Testis (tissue), 3 donors: ENCODE measurements around the gene TCEANC. TPM values are rescaled to one million over a fixed set of nuclear protein-coding genes. Genes with fewer than 3 reads are reported as not detected.
"Not testable (repeated sequence)": the region's sequence is repeated elsewhere in the genome, so short reads cannot be mapped to it uniquely, and the experiment has no call there.

Experiments
- DNase-seq: peaks from one replicate; pipeline ENCODE4 v3.0.0-alpha.2; 2019
- H3K27ac ChIP-seq, 2 donors: fragments of 200-600 bp; sonication (generic); one replicate each; pipeline ENCODE4 v1.5.1; 2019
- H3K27me3 ChIP-seq: fragments of 200-600 bp; sonication (generic); one replicate; pipeline ENCODE4 v1.5.1; 2019
- H3K36me3 ChIP-seq: fragments of 200-600 bp; sonication (generic); one replicate; pipeline ENCODE4 v1.5.1; 2017; ENCODE audit warnings: low read depth; ENCODE audit errors: missing control alignments
- H3K4me1 ChIP-seq: fragments of 200-600 bp; sonication (generic); one replicate; pipeline ENCODE4 v1.5.1; 2019
- H3K4me3 ChIP-seq, 2 donors: fragments of 200-600 bp; sonication (generic); one replicate each; pipeline ENCODE4 v1.5.1; 2017 to 2019
- H3K9me3 ChIP-seq: fragments of 200-600 bp; sonication (generic); one replicate; pipeline ENCODE4 v1.5.1; 2017
- POLR2A ChIP-seq: fragments of 450-650 bp; IDR thresholded peaks from one replicate; pipeline ENCODE4 v1.6.1; 2017; ENCODE audit warnings: antibody characterized with exemption, mild to moderate bottlenecking, moderate library complexity
- WGBS, 2 donors: methylation state at CpG; one replicate each; pipeline ENCODE4 v1.1.5; 2018; 5-methylcytosine and 5-hydroxymethylcytosine counted together
- intact Hi-C: fragments of 100-400 bp; cut with DNase I; formaldehyde crosslinking; loops from one replicate; pipeline ENCODE4 v1.15.1; 2023; ENCODE audit warnings: low total_unique reads
- polyA plus RNA-seq: library from polyadenylated mRNA; stranded (reverse); fragments of 350-450 nt; fragmentation: Illumina TruSeq; extraction: RNeasy Lipid Tissue Mini Kit (QIAGEN cat#74804); gene quantifications from one replicate; pipeline ENCODE4 v1.2.3, GENCODE V29; 2014; ENCODE audit warnings: low read depth, low replicate concordance; ENCODE audit not compliant: insufficient read depth
- total RNA-seq, 2 donors: library from RNA; depleted of rRNA; stranded (reverse); fragments of >200 nt; gene quantifications; one replicate each; pipeline ENCODE4 v1.2.3, GENCODE V29; 2016
- TF ChIP-seq, protein P1 (sequence below), 3 experiments: fragments of 450-650 bp in 2 of 3; fragments of 200-600 bp in 1 of 3; sonication (generic) in 1 of 3; IDR thresholded peaks; one replicate each; pipeline ENCODE4 v1.5.1; 2016 to 2019; ENCODE audit warnings: antibody characterized with exemption in 3 of 3, mild to moderate bottlenecking in 2 of 3, moderate library complexity in 1 of 3

The TCEANC gene
- total and polyA plus RNA-seq, 3 donors from 2014 or later: 2.1 to 5.6 (median 4.8) TPM

DNA sequence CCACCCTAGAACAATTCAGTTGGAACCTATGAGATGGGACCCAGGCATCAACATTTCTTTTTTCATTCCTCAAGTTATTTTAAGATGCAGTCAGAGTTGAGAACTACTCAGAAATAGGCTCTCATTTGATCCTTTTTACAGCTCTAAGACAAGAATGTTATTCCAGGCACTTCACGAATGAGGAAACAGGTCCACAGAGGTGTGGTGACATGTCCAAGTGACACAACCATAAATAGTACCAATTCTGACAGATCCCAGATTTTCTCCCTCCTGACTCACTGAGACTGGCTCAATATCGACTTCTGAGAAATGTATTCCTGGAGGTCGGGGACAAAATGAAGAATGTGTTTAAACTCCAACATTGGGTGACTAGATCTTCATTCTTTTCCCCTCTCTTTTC, 11.1 kb downstream of the TCEANC start:
- Histone ChIP-seq H3K27ac (no peak overlapping the region), H3K4me1 (no peaks in the 10 kb centered on the region), H3K9me3 (no peaks in the 10 kb centered on the region), H3K4me3 (no peak overlapping the region), H3K36me3 (no peaks in the 10 kb centered on the region), H3K27me3 (no peaks in the 10 kb centered on the region)
- 88 to 94% methylated on average over 3 of the region's 3 CpGs for WGBS, 2 donors
- intact Hi-C loops: no loop called here
- no peak for TF ChIP-seq POLR2A
- DNase-seq: no peak

DNA sequence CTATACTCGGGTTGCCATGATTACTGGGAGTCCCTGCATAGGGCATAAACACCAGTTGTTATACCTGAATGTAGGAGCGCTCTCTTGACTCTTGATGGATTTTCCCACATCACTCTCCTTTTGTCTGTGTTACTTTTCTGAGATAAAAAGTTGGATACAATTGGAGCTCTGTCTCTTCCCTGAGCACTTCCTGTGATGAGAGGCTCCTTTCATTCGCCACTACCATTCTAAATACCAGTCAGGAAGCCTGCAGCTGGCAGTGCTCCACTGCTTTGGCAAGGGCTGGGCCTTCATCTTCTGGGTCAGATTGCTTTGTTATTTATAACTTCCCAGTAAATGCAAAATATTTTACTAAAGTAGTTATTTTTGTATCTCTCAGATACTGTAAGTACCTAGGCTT, 13.9 kb downstream of the TCEANC start:
- H3K36me3 ChIP-seq: no peaks in the 10 kb centered on the region
- H3K27me3 ChIP-seq: no peaks in the 10 kb centered on the region
- no peak overlapping the region for H3K27ac ChIP-seq
- intact Hi-C loops: no loop called here
- no peaks in the 10 kb centered on the region for H3K4me1 ChIP-seq
- H3K9me3 ChIP-seq: no peaks in the 10 kb centered on the region
- peak; percentile 71 for DNase-seq
- TF ChIP-seq POLR2A: no peak
- 70 to 78% methylated on average over 3 of the region's 3 CpGs for WGBS, 2 donors
- no peak overlapping the region for H3K4me3 ChIP-seq

DNA sequence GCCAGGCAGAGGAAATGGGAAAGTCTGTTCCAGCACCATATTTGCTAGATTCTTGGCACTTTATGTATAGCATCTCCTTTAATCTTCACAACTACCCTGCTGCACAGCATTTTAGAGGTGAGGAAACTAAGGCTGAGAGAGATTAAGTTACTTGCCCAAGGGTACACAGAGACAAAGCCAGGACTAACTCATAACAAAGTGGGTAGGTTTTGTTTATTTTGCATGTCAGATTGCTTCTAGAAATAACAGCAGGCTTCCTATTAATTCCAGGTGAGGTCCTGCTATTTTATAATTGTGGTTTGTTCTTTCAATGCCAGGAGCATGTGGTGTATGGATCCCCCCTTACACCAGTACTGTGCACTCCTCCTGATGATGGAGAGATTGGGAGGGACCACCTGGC, 15.0 kb downstream of the TCEANC start:
- no peak overlapping the region for H3K27ac ChIP-seq
- no peak for TF ChIP-seq POLR2A
- TF ChIP-seq, protein P1, sequence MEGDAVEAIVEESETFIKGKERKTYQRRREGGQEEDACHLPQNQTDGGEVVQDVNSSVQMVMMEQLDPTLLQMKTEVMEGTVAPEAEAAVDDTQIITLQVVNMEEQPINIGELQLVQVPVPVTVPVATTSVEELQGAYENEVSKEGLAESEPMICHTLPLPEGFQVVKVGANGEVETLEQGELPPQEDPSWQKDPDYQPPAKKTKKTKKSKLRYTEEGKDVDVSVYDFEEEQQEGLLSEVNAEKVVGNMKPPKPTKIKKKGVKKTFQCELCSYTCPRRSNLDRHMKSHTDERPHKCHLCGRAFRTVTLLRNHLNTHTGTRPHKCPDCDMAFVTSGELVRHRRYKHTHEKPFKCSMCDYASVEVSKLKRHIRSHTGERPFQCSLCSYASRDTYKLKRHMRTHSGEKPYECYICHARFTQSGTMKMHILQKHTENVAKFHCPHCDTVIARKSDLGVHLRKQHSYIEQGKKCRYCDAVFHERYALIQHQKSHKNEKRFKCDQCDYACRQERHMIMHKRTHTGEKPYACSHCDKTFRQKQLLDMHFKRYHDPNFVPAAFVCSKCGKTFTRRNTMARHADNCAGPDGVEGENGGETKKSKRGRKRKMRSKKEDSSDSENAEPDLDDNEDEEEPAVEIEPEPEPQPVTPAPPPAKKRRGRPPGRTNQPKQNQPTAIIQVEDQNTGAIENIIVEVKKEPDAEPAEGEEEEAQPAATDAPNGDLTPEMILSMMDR (IDR thresholded peaks at IDR 0.05): no peak
- H3K4me3 ChIP-seq: no peak overlapping the region
- no peaks in the 10 kb centered on the region for H3K4me1 ChIP-seq
- H3K27me3 ChIP-seq: no peaks in the 10 kb centered on the region
- no peaks in the 10 kb centered on the region for H3K9me3 ChIP-seq
- no peaks in the 10 kb centered on the region for H3K36me3 ChIP-seq
- intact Hi-C loops: no loop called here
- DNase-seq: no peak

DNA sequence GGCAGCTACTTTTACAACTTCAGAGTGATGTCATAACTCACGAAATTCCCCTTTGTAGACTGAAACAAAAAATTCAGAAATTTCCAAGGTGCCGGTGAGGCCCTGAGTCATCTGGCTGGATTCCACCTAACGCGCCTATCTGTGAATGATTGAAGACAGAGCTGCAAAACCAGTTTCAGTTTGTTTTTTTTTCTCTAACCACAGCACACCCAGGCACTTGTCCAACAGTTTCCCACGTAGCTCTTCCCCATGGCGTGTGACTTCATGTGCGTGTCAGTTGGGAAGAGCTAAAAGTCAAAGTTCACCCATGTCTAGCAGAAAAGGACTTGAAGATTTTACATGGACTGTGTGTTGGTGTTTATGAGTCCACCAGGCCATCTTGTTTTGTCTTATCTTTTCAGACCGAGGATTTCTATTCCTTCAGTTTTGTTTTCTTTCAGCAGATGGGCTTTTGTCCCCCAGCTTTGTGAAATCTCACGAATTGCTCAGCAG, 16.4 kb downstream of the TCEANC start:
- Histone ChIP-seq H3K4me1 (no peaks in the 10 kb centered on the region), H3K27ac (no peak overlapping the region), H3K36me3 (no peaks in the 10 kb centered on the region), H3K27me3 (no peaks in the 10 kb centered on the region), H3K9me3 (no peaks in the 10 kb centered on the region), H3K4me3 (no peak overlapping the region)
- peak; percentile 48 for DNase-seq
- TF ChIP-seq POLR2A: no peak
- intact Hi-C loops: no loop called here
- 32 to 41% methylated on average over 6 to 9 of the region's 9 CpGs for WGBS, 2 donors

DNA sequence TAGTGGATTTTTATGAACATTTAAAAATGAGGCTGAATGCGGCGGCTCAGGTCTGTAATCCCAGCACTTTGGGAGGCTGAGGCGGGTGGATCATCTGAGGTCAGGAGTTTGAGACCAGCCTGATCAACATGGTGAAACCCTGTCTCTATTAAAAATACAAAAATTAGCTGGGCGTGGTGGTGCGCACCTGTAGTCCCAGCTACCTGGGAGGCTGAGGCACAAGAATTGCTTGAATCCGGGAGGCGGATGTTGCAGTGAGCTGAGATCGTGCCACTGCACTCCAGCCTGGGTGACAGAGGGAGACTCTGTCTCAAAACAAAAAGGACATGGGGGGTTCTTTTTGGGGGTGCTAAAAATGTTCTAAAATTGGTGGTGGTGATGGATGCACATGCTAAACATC, 16.8 kb downstream of the TCEANC start:
- intact Hi-C loops, H3K27ac ChIP-seq, H3K27me3 ChIP-seq, H3K9me3 ChIP-seq, H3K4me3 ChIP-seq, H3K36me3 ChIP-seq, DNase-seq, H3K4me1 ChIP-seq: not testable (repeated sequence)
- 87 to 91% methylated on average over 8 of the region's 8 CpGs for WGBS, 2 donors

DNA sequence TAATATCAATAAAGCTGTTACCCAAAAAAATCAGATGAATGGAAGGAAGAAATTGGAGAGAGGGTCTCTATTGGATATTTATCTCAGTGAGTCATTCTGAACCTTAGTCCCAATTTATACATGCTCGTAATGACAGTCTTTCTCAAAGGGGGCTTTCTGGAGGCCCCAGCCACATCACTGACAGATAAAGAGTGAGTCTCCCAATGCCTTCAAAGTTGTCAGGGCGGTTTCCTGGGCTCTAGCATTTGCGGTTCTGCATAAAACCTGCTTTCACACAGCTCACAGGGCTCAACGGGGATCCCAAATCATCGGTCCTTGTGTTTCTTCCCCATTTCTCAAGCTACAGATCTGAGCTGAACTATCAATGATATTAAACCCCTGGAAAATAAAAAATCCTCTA, 17.3 kb downstream of the TCEANC start:
- no peak overlapping the region for H3K27ac ChIP-seq
- intact Hi-C loops: no loop called here

DNA sequence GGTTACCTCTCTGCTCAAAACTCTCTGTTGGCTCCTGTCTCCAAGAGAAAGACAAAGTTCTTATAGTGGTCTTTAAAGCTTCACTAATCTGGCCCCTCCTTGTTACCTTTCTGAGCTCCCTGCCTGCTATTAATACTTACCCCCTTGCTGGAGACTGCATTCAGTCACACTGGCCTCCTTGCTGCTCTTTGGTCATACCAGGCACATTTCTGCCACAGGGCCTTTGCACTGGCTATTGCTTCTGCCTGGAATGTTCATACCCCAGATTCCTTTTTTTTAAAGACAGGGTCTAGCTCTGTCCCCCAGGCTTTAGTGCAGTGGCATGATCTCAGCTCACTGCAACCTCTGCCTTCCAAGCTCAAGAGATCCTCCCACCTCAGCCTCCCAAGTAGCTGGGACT, 20.1 kb downstream of the TCEANC start:
- no peaks in the 10 kb centered on the region for H3K9me3 ChIP-seq
- intact Hi-C loops: no loop called here
- no peak overlapping the region for H3K4me3 ChIP-seq
- no peaks in the 10 kb centered on the region for H3K27me3 ChIP-seq
- TF ChIP-seq, protein P1 (IDR thresholded peaks at IDR 0.05): no peak
- TF ChIP-seq POLR2A: no peak
- no peak for DNase-seq
- no peaks in the 10 kb centered on the region for H3K36me3 ChIP-seq
- no peak overlapping the region for H3K27ac ChIP-seq
- H3K4me1 ChIP-seq: no peaks in the 10 kb centered on the region

More for the DNA sequence above, 17.3 kb downstream of the TCEANC start:
- TF ChIP-seq POLR2A: no peak
- TF ChIP-seq, protein P1 (IDR thresholded peaks at IDR 0.05): no peak
- H3K4me1 ChIP-seq: no peaks in the 10 kb centered on the region
- 93 to 97% methylated on average over 5 of the region's 5 CpGs for WGBS, 2 donors
- no peaks in the 10 kb centered on the region for H3K27me3 ChIP-seq
- H3K36me3 ChIP-seq: no peaks in the 10 kb centered on the region
- no peaks in the 10 kb centered on the region for H3K9me3 ChIP-seq
- no peak for DNase-seq
- no peak overlapping the region for H3K4me3 ChIP-seq
